ENCODE data around the gene CROCC.
"Not testable (repeated sequence)": the region's sequence is repeated elsewhere in the genome, so short reads cannot be mapped to it uniquely, and the experiment has no call there.

CROCC gene

GRCh38 chr1:16918936-16919665 is 2.6 kb upstream of the CROCC start:
- not testable (repeated sequence) for DNase-seq

DNA sequence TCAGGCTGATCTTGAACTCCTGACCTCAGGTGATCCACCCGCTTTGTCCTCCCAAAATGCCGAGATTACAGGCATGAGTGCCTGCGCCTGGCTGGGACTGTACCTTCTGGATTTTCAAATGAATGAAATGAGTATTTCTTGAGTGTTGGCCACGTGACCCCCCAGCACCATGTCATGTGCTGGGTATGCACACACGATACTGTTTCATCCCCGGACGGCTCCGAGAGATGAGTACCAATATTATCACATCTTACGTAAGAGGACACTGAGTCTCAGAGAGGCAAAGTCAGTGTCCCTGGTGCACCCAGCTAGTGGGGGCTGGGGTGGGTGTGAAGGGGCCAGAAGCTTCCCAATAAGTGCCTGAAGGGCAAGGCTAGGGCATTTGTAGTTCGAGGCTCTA is 780 bp upstream of the CROCC start:
- DNase-seq = no peak

DNA sequence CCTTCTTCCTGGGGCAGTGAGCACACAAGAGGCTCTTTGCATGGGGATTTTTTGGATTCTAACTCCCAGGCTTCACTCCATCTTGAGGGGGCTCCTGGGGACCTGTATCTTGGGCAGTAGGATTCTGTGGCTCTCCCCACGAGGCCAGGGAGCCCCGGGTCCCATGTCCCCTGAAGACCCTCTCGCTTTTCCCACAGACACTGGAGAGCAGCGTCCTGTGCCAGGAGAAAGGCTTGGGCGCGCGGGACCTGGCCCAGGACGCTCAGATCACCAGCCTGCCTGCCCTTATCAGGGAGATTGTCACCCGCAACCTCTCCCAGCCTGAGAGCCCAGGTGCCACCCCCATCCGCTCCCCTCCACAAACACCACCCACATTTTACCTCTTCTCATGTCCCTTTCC is 735 bp downstream of the CROCC start:
- DNase-seq = no peak

GRCh38 chr1:16922885-16923431 is 1.2 kb downstream of the CROCC start:
- no peak for DNase-seq

- DNase-seq = no peak
Measured at GRCh38 chr1:16924216-16924918, 2.6 kb downstream of the CROCC start.

GRCh38 chr1:16924919-16925477 is 3.3 kb downstream of the CROCC start:
- DNase-seq = no peak

- DNase-seq = no peak
Measured at GRCh38 chr1:16925635-16926490, 4.1 kb downstream of the CROCC start.

DNA sequence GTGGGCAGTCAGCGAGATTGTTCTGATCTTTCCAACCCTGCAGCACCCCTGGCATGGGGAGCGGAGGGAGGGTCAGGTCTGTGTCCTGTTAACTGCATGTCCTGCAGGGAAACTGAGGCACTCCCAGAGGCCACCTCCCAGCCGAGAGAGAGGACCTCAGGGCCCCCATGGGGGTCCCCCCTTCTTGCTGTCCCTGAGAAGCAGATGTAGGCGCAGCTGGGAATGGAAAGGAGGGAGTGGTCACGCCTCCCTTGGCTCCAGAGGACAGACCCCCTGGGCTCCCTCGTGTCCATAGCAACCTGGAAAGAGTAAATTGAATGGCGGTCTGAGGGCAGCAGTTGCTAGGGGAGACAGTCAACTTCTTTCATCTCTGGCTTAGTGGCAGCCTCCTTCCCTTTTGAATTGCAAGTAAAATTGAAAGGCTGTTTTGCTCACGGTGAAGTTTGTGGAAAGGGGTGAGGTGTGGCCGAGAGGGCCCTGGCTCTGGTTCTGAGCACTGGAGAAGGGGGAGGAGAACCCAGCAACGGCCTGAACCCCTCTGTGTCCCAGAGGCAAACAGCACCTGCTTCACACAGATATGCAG is 4.9 kb downstream of the CROCC start:
- DNase-seq = no peak

DNA sequence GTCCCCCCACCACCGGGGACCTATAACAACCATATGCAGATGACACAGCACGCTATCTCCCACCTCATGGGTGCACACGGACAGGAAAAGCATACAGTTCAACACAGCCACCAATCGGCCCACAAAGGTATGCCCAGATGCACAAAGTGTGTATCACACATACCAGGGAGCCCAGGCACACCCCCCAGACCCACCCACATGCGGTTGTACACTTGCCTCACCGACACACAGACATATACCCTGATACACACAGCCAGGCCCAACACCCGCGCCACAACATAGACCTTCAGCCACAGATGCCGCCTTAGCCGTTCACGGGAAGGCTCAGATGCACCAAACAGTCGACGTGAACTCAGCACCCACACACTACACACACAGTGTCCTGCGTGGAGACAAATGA is 5.5 kb downstream of the CROCC start:
- DNase-seq = no peak

GRCh38 chr1:16927711-16928485 is 6.2 kb downstream of the CROCC start:
- no peak for DNase-seq

DNA sequence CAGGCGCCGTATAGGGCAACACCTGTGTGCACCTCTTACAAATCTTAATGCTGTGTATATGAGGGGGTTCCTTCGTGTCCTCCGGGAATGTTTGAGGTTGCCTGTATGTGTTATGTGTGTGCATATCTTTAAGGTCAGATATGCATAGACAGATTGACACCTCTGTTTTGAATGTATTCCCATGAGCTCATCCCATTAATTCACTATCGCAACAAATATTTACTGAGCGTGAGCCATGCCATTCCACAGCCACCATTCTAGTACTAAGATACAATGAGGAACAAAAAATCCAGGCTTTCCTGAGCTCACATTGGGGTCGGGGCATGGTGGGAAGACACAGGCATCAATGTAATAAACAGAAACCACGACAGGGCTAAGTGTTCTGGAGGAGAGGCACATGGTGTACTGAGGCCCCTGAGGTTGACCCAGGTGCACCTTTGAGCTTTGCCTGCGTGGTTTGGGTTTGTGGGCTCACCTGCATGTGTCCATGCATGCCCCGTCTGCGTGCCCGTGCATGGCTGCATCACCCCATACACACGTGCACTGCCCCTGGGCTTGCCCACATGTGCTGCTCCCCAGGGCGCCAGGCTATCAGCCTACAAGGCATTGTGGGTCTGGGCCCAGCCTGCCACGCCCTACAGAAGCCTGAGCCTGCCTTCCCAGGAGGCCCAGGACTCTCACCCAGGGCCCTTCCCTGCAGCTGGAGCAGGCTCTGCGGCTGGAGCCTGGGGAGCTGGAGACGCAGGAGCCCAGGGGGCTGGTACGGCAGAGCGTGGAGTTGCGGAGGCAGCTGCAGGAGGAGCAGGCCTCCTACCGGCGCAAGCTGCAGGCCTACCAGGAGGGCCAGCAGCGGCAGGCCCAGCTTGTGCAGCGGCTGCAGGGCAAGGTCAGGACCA is 7.7 kb downstream of the CROCC start:
- DNase-seq = not testable (repeated sequence)

DNA sequence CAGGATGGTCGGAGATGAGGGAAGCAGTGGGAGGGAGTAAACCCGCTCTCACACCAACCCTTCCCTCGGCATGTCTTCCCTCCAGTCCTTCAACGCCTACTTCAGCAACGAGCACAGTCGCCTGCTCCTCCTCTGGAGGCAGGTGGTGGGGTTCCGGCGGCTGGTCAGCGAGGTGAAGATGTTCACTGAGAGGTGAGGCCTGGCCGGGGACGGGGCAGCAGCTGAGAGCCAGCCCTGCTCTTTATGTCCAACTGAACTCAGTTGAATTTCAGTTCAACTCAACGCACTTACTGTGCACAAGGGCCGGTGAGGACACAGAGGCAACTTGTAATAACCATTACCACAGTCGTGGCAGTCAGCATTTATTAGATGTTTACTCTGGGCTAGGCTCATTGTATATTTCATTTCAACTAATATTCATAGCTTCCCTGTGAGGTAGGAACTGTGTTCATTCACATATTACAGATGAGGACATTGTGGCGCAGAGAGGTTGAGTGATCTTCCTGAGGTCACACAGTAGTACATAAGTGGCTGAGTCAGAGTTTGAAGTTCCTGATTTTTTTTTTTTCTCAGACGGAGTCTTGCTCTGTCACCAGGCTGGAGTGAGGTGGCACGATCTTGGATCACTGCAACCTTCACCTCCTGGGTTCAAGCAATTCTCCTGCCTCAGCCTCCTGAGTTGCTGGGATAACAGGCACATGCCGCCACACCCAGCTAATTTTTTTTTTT is 9.6 kb downstream of the CROCC start:
- not testable (repeated sequence) for DNase-seq

DNA sequence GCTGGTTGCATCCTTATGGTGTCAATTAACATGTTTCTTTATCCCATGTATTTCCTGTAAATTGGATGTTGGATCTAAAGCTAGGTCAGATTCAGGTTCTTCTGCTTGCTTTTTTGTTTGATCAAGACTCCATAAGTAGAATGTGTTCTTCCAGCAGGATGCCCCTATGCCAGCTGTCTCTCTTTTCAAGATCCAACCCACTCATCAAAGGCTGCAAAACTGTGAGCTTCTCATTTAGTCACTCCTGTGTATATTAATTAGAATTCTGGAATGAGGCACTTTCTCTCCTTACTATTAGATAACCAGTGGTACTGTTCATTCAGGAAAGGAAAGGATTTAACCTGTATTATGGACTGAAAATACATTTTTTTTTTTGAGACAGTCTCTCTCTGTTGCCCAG is 12.2 kb downstream of the CROCC start:
- DNase-seq = not testable (repeated sequence)

DNA sequence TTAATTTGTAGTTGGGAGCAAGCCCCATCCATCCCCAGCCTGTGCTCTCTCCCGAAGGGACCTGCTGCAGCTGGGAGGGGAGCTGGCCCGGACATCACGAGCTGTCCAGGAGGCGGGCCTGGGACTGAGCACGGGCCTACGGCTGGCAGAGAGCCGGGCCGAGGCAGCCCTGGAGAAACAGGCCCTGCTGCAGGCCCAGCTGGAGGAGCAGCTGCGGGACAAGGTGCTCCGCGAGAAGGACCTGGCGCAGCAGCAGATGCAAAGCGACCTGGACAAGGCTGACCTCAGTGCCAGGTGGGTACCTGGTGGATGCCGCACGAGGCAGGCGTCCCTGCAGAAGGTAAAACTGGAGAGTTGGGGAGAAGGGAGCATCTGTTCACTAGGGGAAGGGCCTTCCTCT is 14.8 kb downstream of the CROCC start:
- not testable (repeated sequence) for DNase-seq

- DNase-seq = no peak
Measured at GRCh38 chr1:16938351-16939321, 16.9 kb downstream of the CROCC start.

DNA sequence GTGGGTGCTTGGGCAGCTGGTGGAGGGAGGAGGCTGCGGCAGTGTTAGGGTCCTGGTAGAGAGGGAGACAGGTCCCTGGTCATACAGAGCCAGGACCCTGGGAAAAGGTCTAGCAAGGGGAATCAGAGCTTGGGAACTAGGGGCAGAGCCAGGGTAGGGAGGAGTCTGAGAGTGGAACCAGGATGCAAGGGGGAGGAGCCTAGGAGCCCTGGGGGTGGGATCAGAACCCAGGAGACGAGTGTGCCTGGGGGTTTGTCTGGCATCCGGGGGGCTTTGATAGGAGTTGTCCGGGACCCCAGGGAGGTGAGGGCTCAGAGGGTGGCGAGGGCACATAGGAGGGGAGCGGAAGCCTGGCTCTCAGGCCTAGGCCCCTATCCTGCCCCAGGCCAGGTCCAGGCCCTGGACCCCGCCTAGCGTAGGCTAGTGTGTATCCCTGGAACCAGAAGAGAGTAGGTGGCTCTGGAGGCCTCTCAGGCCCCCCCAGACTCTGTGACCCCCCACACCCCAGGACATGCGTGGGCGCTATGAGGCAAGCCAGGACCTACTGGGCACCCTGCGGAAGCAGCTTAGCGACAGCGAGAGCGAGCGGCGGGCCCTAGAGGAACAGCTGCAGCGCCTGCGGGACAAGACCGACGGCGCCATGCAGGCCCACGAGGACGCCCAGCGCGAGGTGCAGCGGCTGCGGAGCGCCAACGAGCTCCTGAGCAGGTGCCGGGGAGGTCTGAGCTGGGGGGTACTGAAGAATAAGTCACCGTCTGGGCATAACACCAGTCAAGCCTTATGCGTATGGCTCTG is 17.9 kb downstream of the CROCC start:
- DNase-seq = not testable (repeated sequence)

DNA sequence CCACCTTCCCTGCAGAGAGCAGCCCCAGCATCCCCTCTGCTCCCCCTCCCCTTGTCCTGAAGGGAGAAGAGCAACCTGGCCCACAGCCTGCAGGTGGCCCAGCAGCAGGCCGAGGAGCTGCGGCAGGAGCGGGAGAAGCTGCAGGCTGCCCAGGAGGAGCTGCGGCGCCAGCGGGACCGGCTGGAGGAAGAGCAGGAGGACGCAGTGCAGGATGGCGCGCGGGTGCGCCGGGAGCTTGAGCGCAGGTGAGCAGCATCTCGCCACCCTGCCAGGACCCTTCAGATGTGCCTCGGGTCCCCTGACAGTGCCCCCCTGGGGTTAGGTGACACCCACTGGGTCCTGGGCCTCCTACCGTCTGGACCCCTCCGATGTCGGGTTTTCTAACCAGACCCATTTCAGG is 22.3 kb downstream of the CROCC start:
- DNase-seq = no peak

DNA sequence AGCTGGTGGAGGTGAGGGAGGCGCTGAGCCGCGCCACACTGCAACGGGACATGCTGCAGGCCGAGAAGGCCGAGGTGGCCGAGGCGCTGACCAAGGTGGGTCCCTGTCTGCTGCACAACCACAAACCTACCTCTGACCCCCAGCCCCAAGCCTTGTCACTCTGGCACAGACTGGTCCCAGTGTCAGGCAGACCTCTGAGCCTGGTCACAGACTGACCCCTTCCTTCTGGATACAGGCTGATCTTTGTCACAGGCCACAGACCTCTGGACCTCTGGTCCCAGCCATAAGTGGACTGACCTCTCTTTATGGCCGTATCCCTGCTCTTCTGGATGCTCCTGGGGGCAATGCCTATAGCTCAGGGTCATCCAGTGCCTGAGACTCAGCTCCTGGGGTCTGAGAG is 23.8 kb downstream of the CROCC start:
- not testable (repeated sequence) for DNase-seq
